HG03139 (cell line): ENCODE results near the gene TCP1.
"Not testable (repeated sequence)": the region's sequence is repeated elsewhere in the genome, so short reads cannot be mapped to it uniquely, and the experiment has no call there.

Experiments used
- ATAC-seq: cut with Tn5 transposase; IDR thresholded peaks from one replicate; pipeline ENCODE4 v1.9.1; 2021; ENCODE audit not compliant: unreplicated experiment

Gene TCP1

GRCh38 chr6:159745081-159745480 is 44.3 kb downstream of the TCP1 start:
- ATAC-seq, result no peak

- no peak for ATAC-seq
These were observed 47.2 kb downstream of the TCP1 start for GRCh38 chr6:159742165-159742564.

- ATAC-seq, result no peak
These were observed 50.1 kb downstream of the TCP1 start for GRCh38 chr6:159739341-159739740.

GRCh38 chr6:159736908-159737307 is 52.5 kb downstream of the TCP1 start:
- ATAC-seq, result no peak

GRCh38 chr6:159733395-159733794 is 56.0 kb downstream of the TCP1 start:
- ATAC-seq, result not testable (repeated sequence)

GRCh38 chr6:159732550-159732949 is 56.9 kb downstream of the TCP1 start:
- not testable (repeated sequence) for ATAC-seq

- ATAC-seq, result no peak
These were observed 59.1 kb downstream of the TCP1 start for GRCh38 chr6:159730332-159730676.

GRCh38 chr6:159729598-159730331 is 59.6 kb downstream of the TCP1 start:
- no peak for ATAC-seq

GRCh38 chr6:159728531-159728964 is 60.9 kb downstream of the TCP1 start:
- ATAC-seq, result no peak
